Neural cell (in vitro differentiated cells): ENCODE data around the gene KRTAP10-7. TPM values are rescaled to one million over a fixed set of nuclear protein-coding genes. Genes with fewer than 3 reads are reported as not detected.

Source experiments
- H2AFZ ChIP-seq: fragments of 200-600, 300-800 bp; sonication (generic), shearing (Covaris generic); 2 replicates; pipeline ENCODE4 v1.6.0; 2014; ENCODE audit warnings: low read depth, mild to moderate bottlenecking, antibody characterized with exemption, low read length, moderate library complexity
- H3F3A ChIP-seq: fragments of 200-600 bp; shearing (Covaris generic); 2 replicates; pipeline ENCODE4 v1.6.1; 2016; ENCODE audit warnings: mild to moderate bottlenecking, moderate library complexity, mixed read lengths, antibody characterized with exemption, low read length; ENCODE audit not compliant: insufficient read depth, poor library complexity, severe bottlenecking
- H3K27ac ChIP-seq: fragments of 200-600, 300-800 bp; sonication (generic), shearing (Covaris generic); 2 replicates; pipeline ENCODE4 v1.5.1; 2014; ENCODE audit warnings: mild to moderate bottlenecking, low read length, moderate library complexity
- H3K27me3 ChIP-seq: fragments of 300-800, 200-600 bp; sonication (generic), shearing (Covaris generic); 2 replicates; pipeline ENCODE4 v1.6.0; 2014; ENCODE audit warnings: mild to moderate bottlenecking, low read depth, low read length, moderate library complexity; ENCODE audit not compliant: insufficient read depth
- H3K36me3 ChIP-seq: fragments of 300-800, 200-600 bp; sonication (generic), shearing (Covaris generic); 2 replicates; pipeline ENCODE4 v1.5.1; 2014; ENCODE audit warnings: mild to moderate bottlenecking, antibody characterized with exemption, low read length, moderate library complexity; ENCODE audit not compliant: insufficient read depth
- H3K4me2 ChIP-seq: fragments of 300-800, 200-600 bp; sonication (generic), shearing (Covaris generic); 2 replicates; pipeline ENCODE4 v1.6.0; 2014; ENCODE audit warnings: mild to moderate bottlenecking, low read length
- H3K4me3 ChIP-seq: fragments of 300-800, 200-600 bp; sonication (generic), shearing (Covaris generic); 2 replicates; pipeline ENCODE4 v1.5.1; 2014; ENCODE audit warnings: mild to moderate bottlenecking, low read length, moderate library complexity
- H3K79me2 ChIP-seq: fragments of 200-600 bp; shearing (Covaris generic); replicated peaks from 2 replicates; pipeline ENCODE4 v1.6.0; 2014; ENCODE audit warnings: mild to moderate bottlenecking, low read length, moderate library complexity; ENCODE audit not compliant: insufficient read depth
- H3K9ac ChIP-seq: fragments of 300-800, 200-600 bp; sonication (generic), shearing (Covaris generic); 2 replicates; pipeline ENCODE4 v1.6.1; 2016; ENCODE audit warnings: mild to moderate bottlenecking, low read length, mixed read lengths
- H3K9me2 ChIP-seq: fragments of 200-600 bp; shearing (Covaris generic); 2 replicates; pipeline ENCODE4 v1.6.1; 2016; ENCODE audit warnings: mild to moderate bottlenecking, low read length, mixed read lengths; ENCODE audit not compliant: insufficient read depth
- H3K9me3 ChIP-seq: fragments of 200-600, 300-800 bp; sonication (generic), shearing (Covaris generic); 2 replicates; pipeline ENCODE4 v1.6.1; 2016; ENCODE audit warnings: mild to moderate bottlenecking, mixed run types, low read length, moderate library complexity, mixed read lengths
- H4K20me1 ChIP-seq: fragments of 200-600 bp; shearing (Covaris generic); 2 replicates; pipeline ENCODE4 v1.6.1; 2016; ENCODE audit warnings: mild to moderate bottlenecking, mixed run types; ENCODE audit not compliant: insufficient read depth
- CTCF ChIP-seq: fragments of 450-650 bp; IDR thresholded peaks from 2 replicates; pipeline ENCODE4 v1.5.1; 2014; ENCODE audit warnings: antibody characterized with exemption, mild to moderate bottlenecking, moderate library complexity; ENCODE audit not compliant: poor library complexity, severe bottlenecking
- EP300 ChIP-seq: fragments of 450-650 bp; conservative IDR thresholded peaks from 2 replicates; pipeline ENCODE4 v1.6.1; 2014; ENCODE audit warnings: antibody characterized with exemption, mild to moderate bottlenecking, moderate library complexity; ENCODE audit not compliant: poor library complexity, severe bottlenecking
- EZH2 ChIP-seq: fragments of 200-600, 300-800 bp; shearing (Covaris generic), sonication (generic); IDR thresholded peaks from 2 replicates; pipeline ENCODE4 v1.6.1; 2014; ENCODE audit warnings: antibody characterized with exemption, low read length, borderline replicate concordance, mild to moderate bottlenecking; ENCODE audit not compliant: insufficient read depth, poor library complexity, severe bottlenecking
- REST ChIP-seq: IDR thresholded peaks from 2 replicates; pipeline ENCODE4 v1.6.1; 2012; ENCODE audit warnings: borderline replicate concordance
- SMC3 ChIP-seq: fragments of 450-650 bp; conservative IDR thresholded peaks from 2 replicates; pipeline ENCODE4 v1.6.1; 2014; ENCODE audit warnings: antibody characterized with exemption, mild to moderate bottlenecking, moderate library complexity; ENCODE audit not compliant: poor library complexity
- polyA plus RNA-seq: library from polyadenylated mRNA; depleted of rRNA; stranded (reverse); fragments of >200 nt; gene quantifications from 2 replicates; pipeline ENCODE4 v1.2.3, GENCODE V29; 2014

Gene KRTAP10-7
- polyA plus RNA-seq, 1 donor from 2014 or later: not detected

DNA sequence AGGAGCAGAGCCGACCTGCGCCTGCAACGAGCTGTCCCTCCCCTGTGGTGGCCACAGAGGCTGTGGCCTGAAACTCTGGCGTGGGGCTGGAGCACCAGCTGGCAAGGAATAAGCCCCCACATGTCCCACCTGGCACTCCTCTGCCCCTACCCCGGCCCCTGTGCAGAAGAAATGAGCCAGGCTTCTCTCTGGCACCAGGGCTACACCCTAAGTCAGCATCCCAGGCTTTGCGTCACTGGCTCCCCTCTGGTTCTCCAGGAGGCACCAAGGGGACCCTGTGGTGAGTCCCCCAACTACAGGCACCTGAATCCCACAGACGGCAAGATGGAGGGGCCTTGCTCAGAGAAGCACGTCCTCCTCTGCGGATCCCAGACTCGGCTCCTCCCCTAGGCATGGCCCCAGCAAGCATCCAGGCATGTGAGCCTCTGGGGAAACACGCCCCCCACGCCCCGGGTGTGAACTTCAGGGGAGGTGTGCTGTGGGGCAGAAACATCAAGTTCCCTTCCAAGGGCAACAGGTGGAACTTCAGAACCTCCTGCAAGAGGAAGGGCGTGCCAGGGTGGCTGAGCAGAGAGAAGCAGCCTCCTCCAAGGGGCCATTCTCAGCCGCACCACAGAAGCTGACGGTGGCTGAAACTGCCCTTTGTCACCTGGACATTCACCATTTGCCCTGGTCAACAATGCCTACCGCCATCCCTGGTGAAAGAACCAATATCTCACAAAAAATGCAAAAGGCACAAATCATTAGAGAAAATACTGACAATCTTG, 2.9 kb downstream of the KRTAP10-7 start:
- Histone ChIP-seq H3K36me3 (no peaks in the 10 kb centered on the region), H2AFZ (no peak overlapping the region), H3F3A (no peaks in the 10 kb centered on the region), H3K79me2 (no peaks in the 10 kb centered on the region), H3K4me3 (no peak overlapping the region), H3K27ac (no peak overlapping the region), H3K9me3 (peaks cover 4% of the 10 kb centered on the region), H4K20me1 (no peaks in the 10 kb centered on the region), H3K9me2 (no peaks in the 10 kb centered on the region), H3K4me2 (no peak overlapping the region), H3K27me3 (no peaks in the 10 kb centered on the region), H3K9ac (no peak overlapping the region)
- TF ChIP-seq CTCF: no peak

GRCh38 chr21:44603911-44604310, 3.5 kb downstream of the KRTAP10-7 start:
- no peak overlapping the region for H3K4me3 ChIP-seq
- peaks cover 4% of the 10 kb centered on the region for H3K9me3 ChIP-seq
- H3K9me2 ChIP-seq: no peaks in the 10 kb centered on the region
- no peak overlapping the region for H3K4me2 ChIP-seq
- H3K36me3 ChIP-seq: no peaks in the 10 kb centered on the region
- no peak overlapping the region for H3K27ac ChIP-seq
- no peaks in the 10 kb centered on the region for H4K20me1 ChIP-seq
- H3K27me3 ChIP-seq: no peaks in the 10 kb centered on the region
- no peak overlapping the region for H2AFZ ChIP-seq
- no peaks in the 10 kb centered on the region for H3K79me2 ChIP-seq
- H3F3A ChIP-seq: no peaks in the 10 kb centered on the region
- TF ChIP-seq REST (no peak), CTCF (no peak), EZH2 (no peak), SMC3 (no peak), EP300 (no peak)
- H3K9ac ChIP-seq: no peak overlapping the region
